GM12865 (cell line): ENCODE data around the gene NDUFS1.
"Not testable (repeated sequence)": the region's sequence is repeated elsewhere in the genome, so short reads cannot be mapped to it uniquely, and the experiment has no call there.

Source experiments
- DNase-seq: peaks from one replicate; pipeline ENCODE4 v3.0.0; 2010; ENCODE audit warnings: low read depth
- H3K4me3 ChIP-seq: 2 replicates; pipeline ENCODE4 v1.5.1; 2011; ENCODE audit warnings: mild to moderate bottlenecking, low read depth, low read length, control low read depth
- CTCF ChIP-seq: IDR thresholded peaks from 2 replicates; pipeline ENCODE4 v1.5.1; 2011; ENCODE audit warnings: low read length, control low read depth, low read depth, inconsistent platforms; ENCODE audit not compliant: insufficient read depth; ENCODE audit errors: missing control alignments

The NDUFS1 gene

GRCh38 chr2:206160125-206160806, 1.0 kb upstream of the NDUFS1 start:
- H3K4me3 ChIP-seq = peak overlapping the region; percentile 100
- peak; percentile 70 for DNase-seq
- TF ChIP-seq CTCF = no peak

- peak overlapping the region; percentile 100 for H3K4me3 ChIP-seq
- no peak for DNase-seq
- TF ChIP-seq CTCF = no peak
Observed at GRCh38 chr2:206158563-206159345, 490 bp downstream of the NDUFS1 start.

- DNase-seq, H3K4me3 ChIP-seq: not testable (repeated sequence)
Observed at GRCh38 chr2:206157014-206157413, 2.2 kb downstream of the NDUFS1 start.

GRCh38 chr2:206154197-206154596, 5.0 kb downstream of the NDUFS1 start:
- DNase-seq = peak; percentile 44
- H3K4me3 ChIP-seq = no peak overlapping the region
- peak; percentile 29 for TF ChIP-seq CTCF

- TF ChIP-seq CTCF = no peak
- no peak for DNase-seq
- no peak overlapping the region for H3K4me3 ChIP-seq
Observed at GRCh38 chr2:206150631-206151030, 8.6 kb downstream of the NDUFS1 start.

GRCh38 chr2:206150168-206150567, 9.1 kb downstream of the NDUFS1 start:
- no peak for DNase-seq
- no peak for TF ChIP-seq CTCF
- no peak overlapping the region for H3K4me3 ChIP-seq

GRCh38 chr2:206149330-206149729, 9.9 kb downstream of the NDUFS1 start:
- no peak for DNase-seq
- no peak overlapping the region for H3K4me3 ChIP-seq
- TF ChIP-seq CTCF = no peak
